Lung microvascular endothelial cell (primary cell): Measurements from ENCODE around the gene SLC2A11. TPM values are rescaled to one million over a fixed set of nuclear protein-coding genes. Genes with fewer than 3 reads are reported as not detected.
A peak's percentile ranks its signal among the peaks of the same experiment; 100 is the strongest.

ENCODE experiments used
- DNase-seq, 2 donors: peaks; one replicate each; pipeline versions ENCODE4 v3.0.0 to v3.0.0-alpha.2; 2010; ENCODE audit warnings: low read depth in 2 of 2
- total RNA-seq: library from RNA; depleted of rRNA; stranded (reverse); fragments of >200 nt; gene quantifications from 2 replicates; pipeline ENCODE4 v1.2.1, GENCODE V29; 2014

SLC2A11 gene
- total RNA-seq, 1 donor from 2014 or later = 4.0 TPM

GRCh38 chr22:23832226-23833016 lies 25.3 kb upstream of the SLC2A11 start:
- no peak for DNase-seq

GRCh38 chr22:23833017-23833751 lies 24.5 kb upstream of the SLC2A11 start:
- no peak for DNase-seq

GRCh38 chr22:23833911-23834317 lies 23.8 kb upstream of the SLC2A11 start:
- DNase-seq = no peak

- no peak for DNase-seq
Observed at GRCh38 chr22:23834406-23834792, 23.3 kb upstream of the SLC2A11 start.

GRCh38 chr22:23834793-23835483 lies 22.7 kb upstream of the SLC2A11 start:
- DNase-seq = no peak

GRCh38 chr22:23835484-23836144 lies 22.1 kb upstream of the SLC2A11 start:
- no peak for DNase-seq

GRCh38 chr22:23836281-23836680 lies 21.4 kb upstream of the SLC2A11 start:
- no peak for DNase-seq

GRCh38 chr22:23836692-23837495 lies 20.8 kb upstream of the SLC2A11 start:
- DNase-seq = no peak

- no peak for DNase-seq
Observed at GRCh38 chr22:23837496-23837859, 20.2 kb upstream of the SLC2A11 start.

GRCh38 chr22:23837911-23838680 lies 19.6 kb upstream of the SLC2A11 start:
- no peak for DNase-seq

- DNase-seq = peak; percentile 98 to 99
Observed at GRCh38 chr22:23838681-23839468, 18.8 kb upstream of the SLC2A11 start, which contains the start of gene DERL3. Gene DERL3 (minus strand): TSS chr22:23839006. CDS start chr22:23838987, 19 bp downstream.

- no peak for DNase-seq
Observed at GRCh38 chr22:23840026-23840425, 17.6 kb upstream of the SLC2A11 start.

- no peak for DNase-seq
Observed at GRCh38 chr22:23841292-23841691, 16.4 kb upstream of the SLC2A11 start.

- no peak for DNase-seq
Observed at GRCh38 chr22:23841736-23842445, 15.8 kb upstream of the SLC2A11 start.

- no peak for DNase-seq
Observed at GRCh38 chr22:23842599-23842998, 15.1 kb upstream of the SLC2A11 start.

GRCh38 chr22:23844739-23845202 lies 12.9 kb upstream of the SLC2A11 start:
- DNase-seq = no peak

GRCh38 chr22:23845265-23846080 lies 12.2 kb upstream of the SLC2A11 start:
- no peak for DNase-seq

- no peak for DNase-seq
Observed at GRCh38 chr22:23846081-23846469, 11.6 kb upstream of the SLC2A11 start.
